B cell (primary cell): ENCODE results near the gene TWIST2. TPM values are rescaled to one million over a fixed set of nuclear protein-coding genes. Genes with fewer than 3 reads are reported as not detected.

Experiments used
- ATAC-seq: fragments of 200-7000 bp; cut with Tn5 transposase; one replicate; pipeline ENCODE4 v1.10.0; 2021; ENCODE audit warnings: low read depth, mild to moderate bottlenecking, moderate number of reproducible peaks, moderate library complexity
- CTCF ChIA-PET: fragments of 350-600 bp; sonication (Branson Sonifier 250); formaldehyde crosslinking; loops from one replicate; lab custom pipeline; 2021; ENCODE audit warnings: antibody characterized with exemption, inconsistent platforms; lab: Charles Lee
- POLR2A ChIA-PET: fragments of 350-600 bp; sonication (Branson Sonifier 250); formaldehyde crosslinking; loops from one replicate; lab custom pipeline; 2021; ENCODE audit warnings: antibody characterized with exemption; lab: Charles Lee
- DNase-seq: peaks from one replicate; pipeline ENCODE4 v3.0.0; 2013
- H2AFZ ChIP-seq: 2 replicates; pipeline ENCODE4 v1.6.1; 2012; ENCODE audit warnings: mild to moderate bottlenecking, low read depth, low read length; ENCODE audit not compliant: insufficient read depth, poor library complexity, severe bottlenecking
- H3K27ac ChIP-seq, 2 donors: 1 replicate in 1 of 2; 2 replicates in 1 of 2; pipeline ENCODE4 v1.5.1; 2012 to 2013; ENCODE audit warnings: low read length in 2 of 2, mild to moderate bottlenecking in 2 of 2, moderate library complexity in 1 of 2
- H3K27me3 ChIP-seq, 4 experiments: fragments of 200-600 bp in 1 of 4; sonication (generic) in 1 of 4; replicated peaks in 1 of 4; 1 replicate in 2 of 4; 2 replicates in 2 of 4; pipeline versions ENCODE4 v1.6.1 to v1.7.0; 2013 to 2016; ENCODE audit warnings: low read length in 3 of 4, mild to moderate bottlenecking in 2 of 4, mixed read lengths in 1 of 4, moderate library complexity in 1 of 4; ENCODE audit not compliant: insufficient read depth in 4 of 4, control insufficient read depth in 3 of 4; ENCODE audit errors: control extremely low read depth in 1 of 4
- H3K36me3 ChIP-seq, 2 experiments: replicated peaks in 1 of 2; 1 replicate in 1 of 2; 2 replicates in 1 of 2; pipeline versions ENCODE4 v1.6.1 to v1.7.1; 2013; ENCODE audit warnings: low read length in 1 of 2; ENCODE audit not compliant: insufficient read depth in 2 of 2, control insufficient read depth in 1 of 2; ENCODE audit errors: control extremely low read depth in 1 of 2, extremely low read depth in 1 of 2
- H3K4me1 ChIP-seq, 2 donors: fragments of 200-600 bp in 1 of 2; sonication (generic) in 1 of 2; 1 replicate in 1 of 2; 2 replicates in 1 of 2; pipeline versions ENCODE4 v1.5.1 to v1.6.1; 2013 to 2017; ENCODE audit warnings: low read length in 2 of 2; ENCODE audit not compliant: control insufficient read depth in 2 of 2, insufficient read depth in 2 of 2
- H3K4me2 ChIP-seq: replicated peaks from 2 replicates; pipeline ENCODE3; 2012; ENCODE audit warnings: mild to moderate bottlenecking, low read depth, low read length; ENCODE audit not compliant: poor library complexity, severe bottlenecking
- H3K4me3 ChIP-seq, 5 experiments: fragments of 200-600 bp in 1 of 5; sonication (generic) in 1 of 5; 1 replicate in 3 of 5; 2 replicates in 2 of 5; pipeline versions ENCODE4 v1.5.1 to v1.7.0; 2011 to 2016; ENCODE audit warnings: low read length in 4 of 5, mild to moderate bottlenecking in 4 of 5, low read depth in 2 of 5, control low read depth in 1 of 5, moderate library complexity in 1 of 5; ENCODE audit not compliant: insufficient read depth in 1 of 5; ENCODE audit errors: control extremely low read depth in 1 of 5, extremely low read depth in 1 of 5
- H3K79me2 ChIP-seq: fragments of 200-600 bp; sonication (generic); one replicate; pipeline ENCODE4 v1.6.0; 2016; ENCODE audit warnings: low read length; ENCODE audit not compliant: control insufficient read depth, insufficient read depth
- H3K9ac ChIP-seq: fragments of 200-600 bp; sonication (generic); 2 replicates; pipeline ENCODE4 v1.6.1; 2017; ENCODE audit warnings: mild to moderate bottlenecking, low read length, moderate library complexity
- H3K9me3 ChIP-seq, 3 donors: one replicate each; pipeline versions ENCODE4 v1.6.1 to v1.7.1; 2013; ENCODE audit warnings: low read length in 2 of 3; ENCODE audit not compliant: control insufficient read depth in 2 of 3, insufficient read depth in 1 of 3; ENCODE audit errors: control extremely low read depth in 1 of 3
- H4K20me1 ChIP-seq: 2 replicates; pipeline ENCODE4 v1.6.0; 2012; ENCODE audit warnings: mild to moderate bottlenecking, low read length; ENCODE audit not compliant: insufficient read depth, control insufficient read depth, poor library complexity, severe bottlenecking
- H3K27ac Mint-ChIP-seq: one replicate; pipeline ENCODE4 v1.8.0; 2021; ENCODE audit warnings: mixed read lengths
- H3K27me3 Mint-ChIP-seq: one replicate; pipeline ENCODE4 v1.8.0; 2021; ENCODE audit warnings: mixed read lengths
- H3K4me1 Mint-ChIP-seq: one replicate; pipeline ENCODE4 v1.8.0; 2021; ENCODE audit warnings: mixed read lengths
- H3K4me3 Mint-ChIP-seq: one replicate; pipeline ENCODE4 v1.8.0; 2021; ENCODE audit warnings: mixed read lengths
- H3K9me3 Mint-ChIP-seq: one replicate; pipeline ENCODE4 v1.8.0; 2022; ENCODE audit warnings: mixed read lengths; ENCODE audit not compliant: insufficient read depth
- CTCF ChIP-seq: fragments of 200-600 bp; IDR thresholded peaks from one replicate; pipeline ENCODE4 v1.8.0; 2022; ENCODE audit warnings: antibody characterized with exemption, mild to moderate bottlenecking
- EZH2 ChIP-seq: IDR thresholded peaks from 2 replicates; pipeline ENCODE4 v1.6.1; 2012; ENCODE audit warnings: borderline replicate concordance, low read depth, mild to moderate bottlenecking, moderate library complexity, low read length; ENCODE audit not compliant: insufficient read depth, poor library complexity, severe bottlenecking
- WGBS: methylation state at CpG from one replicate; pipeline ENCODE4 v1.1.5; 2013; ENCODE audit warnings: missing lambda C conversion rate; ENCODE audit not compliant: insufficient coverage; 5-methylcytosine and 5-hydroxymethylcytosine counted together
- intact Hi-C: fragments of 100-400 bp; cut with micrococcal nuclease; formaldehyde crosslinking; loops from one replicate; pipeline ENCODE4 v1.10.0; 2022
- polyA plus RNA-seq: library from polyadenylated mRNA; depleted of rRNA; stranded (reverse); fragments of >200 nt; gene quantifications from 2 replicates; pipeline ENCODE4 v1.2.3, GENCODE V29; 2012
- total RNA-seq, 2 donors: library from RNA; stranded (reverse); fragments of 120-200 nt in 1 of 2; gene quantifications; 1 replicate in 1 of 2; 2 replicates in 1 of 2; pipeline versions ENCODE4 v1.2.3 to v1.2.4, GENCODE V29; 2013 to 2022

Gene TWIST2
- total and polyA plus RNA-seq, 2 donors (not counting 1 experiment from before 2014, with no cell fraction given), result 0.07 TPM; not detected in 1

- H3K9me3 ChIP-seq, result peaks cover 0 to 13% (median 0%) of the 10 kb centered on the region in 3 donors
- no peak overlapping the region for H3K27ac ChIP-seq
- Mint-ChIP-seq H3K4me1 (no peaks in the 10 kb centered on the region), H3K4me3 (no peak overlapping the region), H3K27ac (no peak overlapping the region), H3K27me3 (peaks cover 6% of the 10 kb centered on the region), H3K9me3 (no peaks in the 10 kb centered on the region)
- DNase-seq (no peak), ATAC-seq (no peak)
- no peaks in the 10 kb centered on the region for H3K27me3 ChIP-seq
- H3K9ac ChIP-seq, result no peak overlapping the region
- CTCF ChIA-PET, result no interaction called here
- H3K36me3 ChIP-seq, result no peaks in the 10 kb centered on the region
- no peaks in the 10 kb centered on the region for H4K20me1 ChIP-seq
- 91% methylated on average over 22 of the region's 22 CpGs for WGBS
- TF ChIP-seq CTCF, result no peak
- TF ChIP-seq EZH2, result no peak
- no peaks in the 10 kb centered on the region for H3K4me1 ChIP-seq
- intact Hi-C loops, result no loop called here
- no peak overlapping the region for H2AFZ ChIP-seq
- no peak overlapping the region for H3K4me3 ChIP-seq
- POLR2A ChIA-PET, result no interaction called here
- H3K79me2 ChIP-seq, result no peaks in the 10 kb centered on the region
- H3K4me2 ChIP-seq, result no peak overlapping the region
Measured at GRCh38 chr2:238913931-238914647, 66.2 kb downstream of the TWIST2 start.

GRCh38 chr2:238914648-238915015 lies 66.7 kb downstream of the TWIST2 start:
- Histone ChIP-seq H3K27ac (no peak overlapping the region), H3K27me3 (no peaks in the 10 kb centered on the region), H3K4me2 (no peak overlapping the region), H3K4me1 (no peaks in the 10 kb centered on the region), H3K9me3 (peaks cover 0 to 13% (median 0%) of the 10 kb centered on the region in 3 donors), H3K9ac (no peak overlapping the region), H3K4me3 (no peak overlapping the region), H2AFZ (no peak overlapping the region), H3K36me3 (no peaks in the 10 kb centered on the region), H3K79me2 (no peaks in the 10 kb centered on the region), H4K20me1 (no peaks in the 10 kb centered on the region)
- TF ChIP-seq EZH2, result no peak
- WGBS, result 89% methylated on average over 9 of the region's 11 CpGs
- ChIA-PET CTCF (no interaction called here), POLR2A (no interaction called here)
- Mint-ChIP-seq H3K27ac (no peak overlapping the region), H3K27me3 (peaks cover 6% of the 10 kb centered on the region), H3K4me1 (no peaks in the 10 kb centered on the region), H3K4me3 (no peak overlapping the region), H3K9me3 (no peaks in the 10 kb centered on the region)
- intact Hi-C loops, result no loop called here
- DNase-seq, result no peak
- no peak for ATAC-seq
